Panc1 (cell line): ENCODE results near the gene GPRC5D.

Experiments used
- CTCF ChIP-seq: fragments of 450-650 bp; IDR thresholded peaks from 2 replicates; pipeline ENCODE4 v1.5.1; 2017; ENCODE audit warnings: mild to moderate bottlenecking
- REST ChIP-seq, 2 experiments: IDR thresholded peaks; 2 replicates each; pipeline ENCODE4 v1.6.1; 2011 to 2012; ENCODE audit warnings: low read depth in 2 of 2, control low read depth in 1 of 2, low read length in 1 of 2, mild to moderate bottlenecking in 1 of 2, moderate library complexity in 1 of 2; ENCODE audit not compliant: insufficient read depth in 1 of 2
- TCF7L2 ChIP-seq: IDR thresholded peaks from 2 replicates; pipeline ENCODE4 v1.6.1; 2011; ENCODE audit warnings: mild to moderate bottlenecking, low read depth, low read length, inconsistent platforms

GRCh38 chr12:12919666-12920435 is 32.1 kb downstream of the GPRC5D start:
- no peak for TF ChIP-seq CTCF
- TF ChIP-seq TCF7L2 = no peak
- TF ChIP-seq REST (IDR thresholded peaks at IDR 0.05; ENCODE audit: insufficient read depth in 1 of 2, low read depth in 2 of 2, low read length in 1 of 2) = no peak
